Embryonic facial prominence (tissue), 1 donor: ENCODE data around the gene IL1B.
"Not testable (repeated sequence)": the region's sequence is repeated elsewhere in the genome, so short reads cannot be mapped to it uniquely, and the experiment has no call there.

ENCODE experiments used
- DNase-seq: peaks from one replicate; pipeline ENCODE4 v3.0.0-alpha.2; 2016; ENCODE audit errors: extremely low spot score

The IL1B gene

GRCh38 chr2:112836695-112837117 lies at the start of gene IL1B:
Gene IL1B (minus strand): TSS chr2:112836779. CDS start chr2:112836229, 550 bp downstream.
- DNase-seq, result no peak

- no peak for DNase-seq
Measured at GRCh38 chr2:112886291-112886690, 49.7 kb upstream of the IL1B start.

- no peak for DNase-seq
Measured at GRCh38 chr2:112885506-112885902, 48.9 kb upstream of the IL1B start.

- no peak for DNase-seq
Measured at GRCh38 chr2:112884869-112885505, 48.4 kb upstream of the IL1B start.

- no peak for DNase-seq
Measured at GRCh38 chr2:112883669-112884068, 47.1 kb upstream of the IL1B start.

- no peak for DNase-seq
Measured at GRCh38 chr2:112881217-112881985, 44.8 kb upstream of the IL1B start.

GRCh38 chr2:112880696-112881095 lies 44.1 kb upstream of the IL1B start:
- no peak for DNase-seq

- DNase-seq, result no peak
Measured at GRCh38 chr2:112880091-112880531, 43.5 kb upstream of the IL1B start.

- DNase-seq, result no peak
Measured at GRCh38 chr2:112879491-112880041, 43.0 kb upstream of the IL1B start.

GRCh38 chr2:112877423-112877822 lies 40.8 kb upstream of the IL1B start:
- no peak for DNase-seq

GRCh38 chr2:112876971-112877361 lies 40.4 kb upstream of the IL1B start:
- DNase-seq, result no peak

GRCh38 chr2:112876257-112876970 lies 39.8 kb upstream of the IL1B start:
- no peak for DNase-seq

GRCh38 chr2:112870841-112871835 lies 34.6 kb upstream of the IL1B start:
- no peak for DNase-seq

GRCh38 chr2:112869258-112869842 lies 32.8 kb upstream of the IL1B start:
- peak; percentile 20 for DNase-seq

- DNase-seq, result no peak
Measured at GRCh38 chr2:112867701-112868631, 31.4 kb upstream of the IL1B start.

GRCh38 chr2:112866128-112866835 lies 29.7 kb upstream of the IL1B start:
- no peak for DNase-seq

GRCh38 chr2:112864072-112864471 lies 27.5 kb upstream of the IL1B start:
- DNase-seq, result no peak

- DNase-seq, result not testable (repeated sequence)
Measured at GRCh38 chr2:112859406-112860183, 23.0 kb upstream of the IL1B start.
